Endothelial cell of umbilical vein (primary cell): ENCODE results near the gene SYNDIG1.

Source experiments
- EZH2 ChIP-seq: IDR thresholded peaks from 2 replicates; pipeline ENCODE4 v1.6.1; 2012; ENCODE audit warnings: borderline replicate concordance, low read depth, mild to moderate bottlenecking, moderate library complexity, low read length, inconsistent platforms; ENCODE audit not compliant: severe bottlenecking
- FOS ChIP-seq: IDR thresholded peaks from 2 replicates; pipeline ENCODE4 v1.6.1; 2011; ENCODE audit warnings: mild to moderate bottlenecking, low read length, moderate library complexity, borderline replicate concordance; ENCODE audit not compliant: insufficient read depth
- JUN ChIP-seq: IDR thresholded peaks from 2 replicates; pipeline ENCODE4 v1.6.1; 2011; ENCODE audit warnings: borderline replicate concordance, low read depth; ENCODE audit not compliant: insufficient read length, insufficient read depth
- POLR2A ChIP-seq: IDR thresholded peaks from 2 replicates; pipeline ENCODE4 v1.6.1; 2012; ENCODE audit warnings: low read depth, mild to moderate bottlenecking, control low read depth, low read length
- POLR2AphosphoS5 ChIP-seq: IDR thresholded peaks from 2 replicates; pipeline ENCODE4 v1.6.1; 2012; ENCODE audit warnings: low read depth, mild to moderate bottlenecking, control low read depth, low read length, moderate library complexity; ENCODE audit not compliant: insufficient read depth
- TF ChIP-seq, protein P1 (sequence below), 2 donors: IDR thresholded peaks; 1 replicate in 1 of 2; 2 replicates in 1 of 2; pipeline ENCODE4 v1.5.1; 2011; ENCODE audit warnings: low read length in 2 of 2, mild to moderate bottlenecking in 2 of 2, moderate library complexity in 2 of 2, control low read depth in 1 of 2, inconsistent platforms in 1 of 2, low read depth in 1 of 2; ENCODE audit not compliant: insufficient read depth in 1 of 2; ENCODE audit errors: extremely low read depth in 1 of 2
- TF ChIP-seq, protein P2 (sequence below): IDR thresholded peaks from 2 replicates; pipeline ENCODE4 v1.6.1; 2011; ENCODE audit not compliant: insufficient read depth, insufficient read length

DNA sequence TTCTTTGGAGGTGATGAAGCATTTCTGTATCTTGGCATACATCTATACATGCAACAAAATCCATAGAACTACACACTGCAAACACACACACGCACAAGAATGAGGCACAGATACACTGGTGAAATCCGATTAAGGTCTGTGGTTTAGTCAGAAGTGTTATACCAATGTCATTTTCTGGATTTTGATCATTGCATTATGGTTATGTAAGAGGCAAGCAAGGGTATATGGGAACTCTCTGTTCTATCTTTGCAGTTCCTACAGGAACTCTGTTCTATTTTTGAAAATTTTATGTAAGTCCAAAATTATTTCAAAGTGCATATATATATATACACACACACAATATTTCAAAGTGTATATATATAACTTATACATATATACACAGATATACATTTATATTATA is 101.7 kb downstream of the SYNDIG1 start:
- TF ChIP-seq, protein P1, sequence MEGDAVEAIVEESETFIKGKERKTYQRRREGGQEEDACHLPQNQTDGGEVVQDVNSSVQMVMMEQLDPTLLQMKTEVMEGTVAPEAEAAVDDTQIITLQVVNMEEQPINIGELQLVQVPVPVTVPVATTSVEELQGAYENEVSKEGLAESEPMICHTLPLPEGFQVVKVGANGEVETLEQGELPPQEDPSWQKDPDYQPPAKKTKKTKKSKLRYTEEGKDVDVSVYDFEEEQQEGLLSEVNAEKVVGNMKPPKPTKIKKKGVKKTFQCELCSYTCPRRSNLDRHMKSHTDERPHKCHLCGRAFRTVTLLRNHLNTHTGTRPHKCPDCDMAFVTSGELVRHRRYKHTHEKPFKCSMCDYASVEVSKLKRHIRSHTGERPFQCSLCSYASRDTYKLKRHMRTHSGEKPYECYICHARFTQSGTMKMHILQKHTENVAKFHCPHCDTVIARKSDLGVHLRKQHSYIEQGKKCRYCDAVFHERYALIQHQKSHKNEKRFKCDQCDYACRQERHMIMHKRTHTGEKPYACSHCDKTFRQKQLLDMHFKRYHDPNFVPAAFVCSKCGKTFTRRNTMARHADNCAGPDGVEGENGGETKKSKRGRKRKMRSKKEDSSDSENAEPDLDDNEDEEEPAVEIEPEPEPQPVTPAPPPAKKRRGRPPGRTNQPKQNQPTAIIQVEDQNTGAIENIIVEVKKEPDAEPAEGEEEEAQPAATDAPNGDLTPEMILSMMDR (IDR thresholded peaks at IDR 0.05; ENCODE audit: extremely low read depth in 1 of 2, insufficient read depth in 1 of 2, low read depth in 1 of 2, low read length in 2 of 2), result no peak
- TF ChIP-seq EZH2 (no peak), POLR2A (no peak), FOS (no peak), POLR2AphosphoS5 (no peak), JUN (no peak)
- TF ChIP-seq, protein P2, sequence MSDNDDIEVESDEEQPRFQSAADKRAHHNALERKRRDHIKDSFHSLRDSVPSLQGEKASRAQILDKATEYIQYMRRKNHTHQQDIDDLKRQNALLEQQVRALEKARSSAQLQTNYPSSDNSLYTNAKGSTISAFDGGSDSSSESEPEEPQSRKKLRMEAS, result no peak
